Peyer's patch (tissue), 4 donors: ENCODE measurements around the gene ZNF655.

Source experiments
- POLR2A ChIP-seq, 2 donors: fragments of 450-650 bp; IDR thresholded peaks; one replicate each; pipeline ENCODE4 v1.5.1; 2017; ENCODE audit warnings: antibody characterized with exemption in 2 of 2, mild to moderate bottlenecking in 2 of 2, moderate library complexity in 2 of 2
- TF ChIP-seq, protein P1 (sequence below), 6 experiments: fragments of 450-650 bp in 4 of 6; fragments of 200-600 bp in 2 of 6; sonication (generic) in 1 of 6; IDR thresholded peaks; one replicate each; pipeline ENCODE4 v1.5.1; 2017 to 2019; ENCODE audit warnings: antibody characterized with exemption in 6 of 6, mild to moderate bottlenecking in 3 of 6, moderate library complexity in 1 of 6

DNA sequence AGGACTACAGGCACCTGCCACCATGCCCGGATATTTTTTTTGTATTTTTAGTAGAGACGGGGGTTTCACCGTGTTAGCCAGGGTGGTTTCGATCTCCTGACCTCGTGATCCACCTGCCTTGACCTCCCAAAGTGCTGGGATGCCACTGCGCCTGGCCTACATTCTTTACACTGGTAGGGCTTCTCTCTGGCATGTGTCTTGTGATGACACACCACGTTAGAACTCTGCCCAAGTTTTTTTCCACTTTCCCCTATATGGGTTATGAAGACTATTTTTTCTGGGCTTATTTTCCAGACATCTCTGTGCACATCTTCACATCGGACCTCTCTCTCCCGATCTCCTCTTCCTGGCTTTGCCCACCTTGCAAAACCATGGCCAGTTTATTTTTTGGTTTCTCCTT is 17.2 kb upstream of the ZNF655 start:
- TF ChIP-seq, protein P1, sequence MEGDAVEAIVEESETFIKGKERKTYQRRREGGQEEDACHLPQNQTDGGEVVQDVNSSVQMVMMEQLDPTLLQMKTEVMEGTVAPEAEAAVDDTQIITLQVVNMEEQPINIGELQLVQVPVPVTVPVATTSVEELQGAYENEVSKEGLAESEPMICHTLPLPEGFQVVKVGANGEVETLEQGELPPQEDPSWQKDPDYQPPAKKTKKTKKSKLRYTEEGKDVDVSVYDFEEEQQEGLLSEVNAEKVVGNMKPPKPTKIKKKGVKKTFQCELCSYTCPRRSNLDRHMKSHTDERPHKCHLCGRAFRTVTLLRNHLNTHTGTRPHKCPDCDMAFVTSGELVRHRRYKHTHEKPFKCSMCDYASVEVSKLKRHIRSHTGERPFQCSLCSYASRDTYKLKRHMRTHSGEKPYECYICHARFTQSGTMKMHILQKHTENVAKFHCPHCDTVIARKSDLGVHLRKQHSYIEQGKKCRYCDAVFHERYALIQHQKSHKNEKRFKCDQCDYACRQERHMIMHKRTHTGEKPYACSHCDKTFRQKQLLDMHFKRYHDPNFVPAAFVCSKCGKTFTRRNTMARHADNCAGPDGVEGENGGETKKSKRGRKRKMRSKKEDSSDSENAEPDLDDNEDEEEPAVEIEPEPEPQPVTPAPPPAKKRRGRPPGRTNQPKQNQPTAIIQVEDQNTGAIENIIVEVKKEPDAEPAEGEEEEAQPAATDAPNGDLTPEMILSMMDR (IDR thresholded peaks at IDR 0.05): no peak
- no peak for TF ChIP-seq POLR2A (IDR thresholded peaks at IDR 0.05)
